Measurements from ENCODE around the gene FSCB. TPM values are rescaled to one million over a fixed set of nuclear protein-coding genes. Genes with fewer than 3 reads are reported as not detected.

FSCB gene
- total RNA-seq, 1 experiment from 2014 or later = not detected

DNA sequence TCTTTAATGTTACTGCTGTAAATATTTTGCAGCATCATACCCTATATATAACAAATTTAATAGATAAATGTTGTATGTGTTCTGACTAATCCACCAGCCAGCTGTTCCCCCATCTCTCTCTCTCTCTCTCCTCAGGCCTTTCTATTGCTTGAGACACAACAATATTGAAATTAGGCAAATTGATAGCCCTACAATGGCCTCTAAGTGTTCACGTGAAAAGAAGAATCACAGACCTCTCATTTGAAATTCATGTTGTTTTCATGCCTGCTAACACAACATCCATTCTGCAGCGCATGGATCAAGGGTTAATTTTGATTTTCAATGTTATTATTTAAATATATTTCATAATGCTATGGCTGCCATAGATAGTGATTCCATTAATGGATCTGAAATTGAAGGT is 1.8 kb upstream of the FSCB start:
- H3K4me1 ChIP-seq (ENCODE audit: control insufficient read depth, insufficient read depth, low read length) = no peaks in the 10 kb centered on the region
- no TSS peak for BruUV-seq (replicated peaks)
- H3K27me3 ChIP-seq (ENCODE audit: control insufficient read depth, insufficient read depth, low read length) = no peaks in the 10 kb centered on the region
- H3K27ac ChIP-seq (ENCODE audit: low read length) = no peak overlapping the region
- ATAC-seq = no peak
- POLR2A ChIA-PET = no interaction called here
- CTCF ChIA-PET = no interaction called here
- H3K9me3 ChIP-seq (ENCODE audit: control insufficient read depth, insufficient read depth, low read depth, low read length) = no peaks in the 10 kb centered on the region
- no peak for DNase-seq (ENCODE audit: low read depth, low spot score)
- TF ChIP-seq, protein P1, sequence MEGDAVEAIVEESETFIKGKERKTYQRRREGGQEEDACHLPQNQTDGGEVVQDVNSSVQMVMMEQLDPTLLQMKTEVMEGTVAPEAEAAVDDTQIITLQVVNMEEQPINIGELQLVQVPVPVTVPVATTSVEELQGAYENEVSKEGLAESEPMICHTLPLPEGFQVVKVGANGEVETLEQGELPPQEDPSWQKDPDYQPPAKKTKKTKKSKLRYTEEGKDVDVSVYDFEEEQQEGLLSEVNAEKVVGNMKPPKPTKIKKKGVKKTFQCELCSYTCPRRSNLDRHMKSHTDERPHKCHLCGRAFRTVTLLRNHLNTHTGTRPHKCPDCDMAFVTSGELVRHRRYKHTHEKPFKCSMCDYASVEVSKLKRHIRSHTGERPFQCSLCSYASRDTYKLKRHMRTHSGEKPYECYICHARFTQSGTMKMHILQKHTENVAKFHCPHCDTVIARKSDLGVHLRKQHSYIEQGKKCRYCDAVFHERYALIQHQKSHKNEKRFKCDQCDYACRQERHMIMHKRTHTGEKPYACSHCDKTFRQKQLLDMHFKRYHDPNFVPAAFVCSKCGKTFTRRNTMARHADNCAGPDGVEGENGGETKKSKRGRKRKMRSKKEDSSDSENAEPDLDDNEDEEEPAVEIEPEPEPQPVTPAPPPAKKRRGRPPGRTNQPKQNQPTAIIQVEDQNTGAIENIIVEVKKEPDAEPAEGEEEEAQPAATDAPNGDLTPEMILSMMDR (IDR thresholded peaks at IDR 0.05) = no peak
- TF ChIP-seq TCF7L2 (IDR thresholded peaks at IDR 0.05; ENCODE audit: low read depth, low read length) (no peak), SIN3A (IDR thresholded peaks at IDR 0.05; ENCODE audit: borderline replicate concordance, insufficient read depth, low read depth, low read length) (no peak), POLR2AphosphoS5 (IDR thresholded peaks at IDR 0.05; ENCODE audit: low read depth, low read length) (no peak)
- TF ChIP-seq, protein P2, sequence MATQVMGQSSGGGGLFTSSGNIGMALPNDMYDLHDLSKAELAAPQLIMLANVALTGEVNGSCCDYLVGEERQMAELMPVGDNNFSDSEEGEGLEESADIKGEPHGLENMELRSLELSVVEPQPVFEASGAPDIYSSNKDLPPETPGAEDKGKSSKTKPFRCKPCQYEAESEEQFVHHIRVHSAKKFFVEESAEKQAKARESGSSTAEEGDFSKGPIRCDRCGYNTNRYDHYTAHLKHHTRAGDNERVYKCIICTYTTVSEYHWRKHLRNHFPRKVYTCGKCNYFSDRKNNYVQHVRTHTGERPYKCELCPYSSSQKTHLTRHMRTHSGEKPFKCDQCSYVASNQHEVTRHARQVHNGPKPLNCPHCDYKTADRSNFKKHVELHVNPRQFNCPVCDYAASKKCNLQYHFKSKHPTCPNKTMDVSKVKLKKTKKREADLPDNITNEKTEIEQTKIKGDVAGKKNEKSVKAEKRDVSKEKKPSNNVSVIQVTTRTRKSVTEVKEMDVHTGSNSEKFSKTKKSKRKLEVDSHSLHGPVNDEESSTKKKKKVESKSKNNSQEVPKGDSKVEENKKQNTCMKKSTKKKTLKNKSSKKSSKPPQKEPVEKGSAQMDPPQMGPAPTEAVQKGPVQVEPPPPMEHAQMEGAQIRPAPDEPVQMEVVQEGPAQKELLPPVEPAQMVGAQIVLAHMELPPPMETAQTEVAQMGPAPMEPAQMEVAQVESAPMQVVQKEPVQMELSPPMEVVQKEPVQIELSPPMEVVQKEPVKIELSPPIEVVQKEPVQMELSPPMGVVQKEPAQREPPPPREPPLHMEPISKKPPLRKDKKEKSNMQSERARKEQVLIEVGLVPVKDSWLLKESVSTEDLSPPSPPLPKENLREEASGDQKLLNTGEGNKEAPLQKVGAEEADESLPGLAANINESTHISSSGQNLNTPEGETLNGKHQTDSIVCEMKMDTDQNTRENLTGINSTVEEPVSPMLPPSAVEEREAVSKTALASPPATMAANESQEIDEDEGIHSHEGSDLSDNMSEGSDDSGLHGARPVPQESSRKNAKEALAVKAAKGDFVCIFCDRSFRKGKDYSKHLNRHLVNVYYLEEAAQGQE (IDR thresholded peaks at IDR 0.05; ENCODE audit: insufficient read depth in 1 of 2, low read depth in 2 of 2, low read length in 1 of 2) = no peak
- H3K36me3 ChIP-seq (ENCODE audit: control insufficient read depth, insufficient read depth, low read length) = no peaks in the 10 kb centered on the region
- H3K4me3 ChIP-seq (ENCODE audit: low read depth in 2 of 2, low read length in 2 of 2) = no peak overlapping the region
- in situ Hi-C loops (cut with HindIII; ENCODE audit: low pct_unique_long_range_greater_than_20kb, low sequenced_read_pairs) (no loop called here), intact Hi-C loops (cut with micrococcal nuclease; ENCODE audit: unreplicated experiment) (no loop called here)

DNA sequence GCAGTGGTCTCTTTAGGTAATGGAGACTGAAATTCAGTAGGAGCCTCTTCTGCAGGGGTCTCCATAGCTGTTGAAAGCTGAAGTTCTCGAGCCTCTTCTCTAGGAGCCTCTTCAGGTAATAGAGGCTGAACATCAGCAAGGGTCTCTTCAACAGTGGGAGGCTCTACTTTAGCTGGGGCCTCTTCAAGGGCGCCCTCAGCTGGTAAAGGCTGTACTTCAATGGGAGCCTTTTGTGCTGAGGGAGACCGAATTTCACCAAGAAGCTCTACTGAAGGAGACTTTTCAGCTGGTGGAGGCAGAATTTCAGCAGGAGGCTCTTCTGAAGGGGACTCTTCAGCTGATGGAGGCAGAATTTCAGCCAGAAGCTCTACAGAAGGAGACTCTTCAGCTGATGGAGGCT is 1.5 kb downstream of the FSCB start:
- ChIA-PET POLR2A (no interaction called here), CTCF (no interaction called here)
- Histone ChIP-seq H3K36me3 (ENCODE audit: control insufficient read depth, insufficient read depth, low read length) (no peaks in the 10 kb centered on the region), H3K4me3 (ENCODE audit: low read depth in 2 of 2, low read length in 2 of 2) (no peak overlapping the region), H3K4me1 (ENCODE audit: control insufficient read depth, insufficient read depth, low read length) (no peaks in the 10 kb centered on the region), H3K27ac (ENCODE audit: low read length) (no peak overlapping the region), H3K27me3 (ENCODE audit: control insufficient read depth, insufficient read depth, low read length) (no peaks in the 10 kb centered on the region), H3K9me3 (ENCODE audit: control insufficient read depth, insufficient read depth, low read depth, low read length) (no peaks in the 10 kb centered on the region)
- DNase-seq (ENCODE audit: low read depth, low spot score) (no peak), ATAC-seq (no peak)
- BruUV-seq (replicated peaks) = no TSS peak
- in situ Hi-C loops (cut with HindIII; ENCODE audit: low pct_unique_long_range_greater_than_20kb, low sequenced_read_pairs) = no loop called here
- intact Hi-C loops (cut with micrococcal nuclease; ENCODE audit: unreplicated experiment) = no loop called here
- TF ChIP-seq, protein P1 (IDR thresholded peaks at IDR 0.05) = no peak
- TF ChIP-seq POLR2AphosphoS5 (IDR thresholded peaks at IDR 0.05; ENCODE audit: low read depth, low read length) (no peak), SIN3A (IDR thresholded peaks at IDR 0.05; ENCODE audit: borderline replicate concordance, insufficient read depth, low read depth, low read length) (no peak), TCF7L2 (IDR thresholded peaks at IDR 0.05; ENCODE audit: low read depth, low read length) (no peak)
- TF ChIP-seq, protein P2 (IDR thresholded peaks at IDR 0.05; ENCODE audit: insufficient read depth in 1 of 2, low read depth in 2 of 2, low read length in 1 of 2) = no peak

Data from Panc1 (cell line).